HepG2 (cell line): ENCODE results near the gene FAAP100. TPM values are rescaled to one million over a fixed set of nuclear protein-coding genes. Genes with fewer than 3 reads are reported as not detected.

Experiments used
- AGO1 ChIP-seq: fragments of 200-400 bp; formaldehyde crosslinking; IDR thresholded peaks from 2 replicates; pipeline ENCODE4 v1.6.1; 2017; ENCODE audit warnings: mild to moderate bottlenecking, low read depth, low read length, moderate library complexity; ENCODE audit not compliant: poor library complexity, severe bottlenecking
- AHR ChIP-seq: IDR thresholded peaks from 2 replicates; pipeline ENCODE4 v1.6.1; 2018; ENCODE audit warnings: missing genetic modification reagents, missing compliant biosample characterization
- CHD4 ChIP-seq: fragments of 200-600 bp; sonication (generic); IDR thresholded peaks from 2 replicates; pipeline ENCODE4 v1.7.0; 2017; ENCODE audit warnings: mild to moderate bottlenecking, low read length, borderline replicate concordance
- HDAC1 ChIP-seq: sonication (generic); formaldehyde crosslinking; IDR thresholded peaks from 2 replicates; pipeline ENCODE4 v1.5.1; 2020; ENCODE audit warnings: mild to moderate bottlenecking, missing genetic modification reagents
- HHEX ChIP-seq: IDR thresholded peaks from 2 replicates; pipeline ENCODE4 v1.6.1; 2016; ENCODE audit warnings: control low read depth
- HOMEZ ChIP-seq: IDR thresholded peaks from 2 replicates; pipeline ENCODE4 v1.6.1; 2016; ENCODE audit warnings: low read depth
- MAX ChIP-seq: IDR thresholded peaks from 2 replicates; pipeline ENCODE4 v1.6.1; 2012; ENCODE audit warnings: inconsistent platforms
- SAP130 ChIP-seq: IDR thresholded peaks from 2 replicates; pipeline ENCODE4 v1.6.1; 2016; ENCODE audit warnings: low read depth
- STAT6 ChIP-seq: sonication (generic); formaldehyde crosslinking; IDR thresholded peaks from 2 replicates; pipeline ENCODE4 v1.4.0; 2020; ENCODE audit warnings: missing genetic modification reagents, mild to moderate bottlenecking, borderline replicate concordance
- TFDP2 ChIP-seq: sonication (generic); formaldehyde crosslinking; IDR thresholded peaks from 2 replicates; pipeline ENCODE4 v1.4.0; 2020; ENCODE audit warnings: missing genetic modification reagents
- XRCC5 ChIP-seq: fragments of 200-400 bp; formaldehyde crosslinking; optimal IDR thresholded peaks from 2 replicates; pipeline ENCODE3; 2017; ENCODE audit warnings: mild to moderate bottlenecking, low read length
- ZBTB14 ChIP-seq: sonication (generic); formaldehyde crosslinking; IDR thresholded peaks from 2 replicates; pipeline ENCODE4 v1.4.0; 2020; ENCODE audit warnings: missing genetic modification reagents
- ZBTB21 ChIP-seq: sonication (generic); formaldehyde crosslinking; IDR thresholded peaks from 2 replicates; pipeline ENCODE4 v1.4.0; 2020; ENCODE audit warnings: missing genetic modification reagents
- ZBTB3 ChIP-seq: sonication (generic); formaldehyde crosslinking; IDR thresholded peaks from 2 replicates; pipeline ENCODE4 v1.4.0; 2020; ENCODE audit warnings: low read depth, mild to moderate bottlenecking, moderate library complexity, missing genetic modification reagents, borderline replicate concordance
- ZFP91 ChIP-seq: sonication (generic); formaldehyde crosslinking; IDR thresholded peaks from 2 replicates; pipeline ENCODE4 v1.9.0; 2022; ENCODE audit warnings: missing genetic modification reagents, mild to moderate bottlenecking, borderline replicate concordance
- ZNF124 ChIP-seq: sonication (generic); formaldehyde crosslinking; IDR thresholded peaks from 2 replicates; pipeline ENCODE4 v1.4.0; 2020; ENCODE audit warnings: missing genetic modification reagents
- ZNF234 ChIP-seq: sonication (generic); formaldehyde crosslinking; conservative IDR thresholded peaks from 2 replicates; pipeline ENCODE4 v1.5.1; 2020; ENCODE audit warnings: mild to moderate bottlenecking, missing genetic modification reagents
- ZNF460 ChIP-seq: sonication (generic); formaldehyde crosslinking; IDR thresholded peaks from 2 replicates; pipeline ENCODE4 v1.5.1; 2020; ENCODE audit warnings: missing genetic modification reagents, mild to moderate bottlenecking, borderline replicate concordance
- ZNF563 ChIP-seq: sonication (generic); formaldehyde crosslinking; IDR thresholded peaks from 2 replicates; pipeline ENCODE4 v1.8.0; 2022; ENCODE audit warnings: mild to moderate bottlenecking, moderate library complexity, missing genetic modification reagents
- ZNF75D ChIP-seq: sonication (generic); formaldehyde crosslinking; IDR thresholded peaks from 2 replicates; pipeline ENCODE4 v1.8.1; 2023; ENCODE audit warnings: missing genetic modification reagents, mild to moderate bottlenecking, borderline replicate concordance
- ZNF761 ChIP-seq: sonication (generic); formaldehyde crosslinking; conservative IDR thresholded peaks from 2 replicates; pipeline ENCODE4 v1.4.0; 2020; ENCODE audit warnings: mild to moderate bottlenecking, missing genetic modification reagents
- ZNF782 ChIP-seq: sonication (generic); formaldehyde crosslinking; IDR thresholded peaks from 2 replicates; pipeline ENCODE4 v1.4.0; 2020; ENCODE audit warnings: missing genetic modification reagents, mild to moderate bottlenecking, borderline replicate concordance
- ZSCAN22 ChIP-seq: sonication (generic); formaldehyde crosslinking; IDR thresholded peaks from 2 replicates; pipeline ENCODE4 v1.4.0; 2020; ENCODE audit warnings: mild to moderate bottlenecking, missing genetic modification reagents
- polyA plus RNA-seq, 8 experiments: library from polyadenylated mRNA; depleted of rRNA in 3 of 8; stranded (reverse) in 7 of 8; unstranded in 1 of 8; fragments of >200 nt; fragmentation: Illumina TruSeq in 4 of 8; extraction: Trizol in 4 of 8; gene quantifications; 2 replicates each; pipeline versions ENCODE4 v1.2.1 to v1.2.3, GENCODE V29; 2011 to 2016; ENCODE audit warnings: low read depth in 4 of 8, missing spikeins in 1 of 8, mixed read lengths in 1 of 8; ENCODE audit not compliant: insufficient read depth in 1 of 8
- total RNA-seq, 5 experiments: library from RNA; depleted of rRNA; stranded (reverse); fragments of >200 nt; fragmentation: Illumina TruSeq; extraction: Trizol; gene quantifications; 2 replicates each; pipeline ENCODE4 v1.2.3, GENCODE V29; 2016; ENCODE audit warnings: low read depth in 1 of 5

The FAAP100 gene
- total and polyA plus RNA-seq, 2 of the 13 experiments (the other 11 are each of a cell fraction or from before 2014, with no cell fraction given) = 7.6 to 20.8 TPM

GRCh38 chr17:81549031-81549557 is 3.1 kb downstream of the FAAP100 start (continued):
- TF ChIP-seq HOMEZ (CRISPR knock-in tag) (no peak), AGO1 (no peak), ZNF460 (CRISPR knock-in tag) (no peak), CHD4 (no peak), ZNF75D (CRISPR knock-in tag) (no peak), STAT6 (no peak), ZNF761 (CRISPR knock-in tag) (no peak), ZBTB21 (no peak), XRCC5 (no peak), ZSCAN22 (CRISPR knock-in tag) (no peak), ZNF124 (CRISPR knock-in tag) (no peak), HDAC1 (CRISPR knock-in tag) (no peak), ZNF782 (CRISPR knock-in tag) (no peak), ZFP91 (no peak), TFDP2 (CRISPR knock-in tag) (no peak), SAP130 (peak; percentile 49; the same call in 1 of the 2 replicates), ZNF234 (CRISPR knock-in tag) (no peak), AHR (no peak), ZBTB14 (CRISPR knock-in tag) (no peak), HHEX (CRISPR knock-in tag) (no peak), ZBTB3 (CRISPR knock-in tag) (no peak), MAX (0 out of 2 replicates have a peak, but pooled peaks have one; percentile 22), ZNF563 (no peak)
